HL-60 (cell line): ENCODE results near the gene POLG.

ENCODE experiments used
- DNase-seq, 2 experiments: peaks; one replicate each; pipeline ENCODE4 v3.0.0-alpha.2; 2010 to 2020; ENCODE audit warnings: low read depth in 1 of 2, low spot score in 1 of 2
- H3K27ac ChIP-seq: fragments of 250-450 bp; sonication (Bioruptor Pico); replicated peaks from 2 replicates; pipeline ENCODE4 v1.5.1; 2020; ENCODE audit warnings: mild to moderate bottlenecking, moderate library complexity
- H3K27me3 ChIP-seq: fragments of 250-450 bp; sonication (Bioruptor Pico); 2 replicates; pipeline ENCODE4 v1.5.1; 2021; ENCODE audit warnings: mild to moderate bottlenecking, moderate library complexity; ENCODE audit not compliant: insufficient read depth, poor library complexity, severe bottlenecking
- H3K4me3 ChIP-seq: replicated peaks from 2 replicates; pipeline ENCODE4 v1.5.1; 2011; ENCODE audit warnings: mild to moderate bottlenecking, control low read depth, low read length; ENCODE audit not compliant: insufficient read depth
- GABPA ChIP-seq: IDR thresholded peaks from 2 replicates; pipeline ENCODE4 v1.6.1; 2012; ENCODE audit warnings: low read depth
- POLR2AphosphoS5 ChIP-seq: IDR thresholded peaks from 2 replicates; pipeline ENCODE4 v1.6.1; 2012; ENCODE audit warnings: low read depth
- SPI1 ChIP-seq: IDR thresholded peaks from 2 replicates; pipeline ENCODE4 v1.6.1; 2012; ENCODE audit warnings: low read depth, mild to moderate bottlenecking, borderline replicate concordance
- TF ChIP-seq, protein P1 (sequence below): IDR thresholded peaks from 2 replicates; pipeline ENCODE4 v1.6.1; 2012; ENCODE audit warnings: low read depth; ENCODE audit not compliant: insufficient replicate concordance
- TF ChIP-seq, protein P2 (sequence below): IDR thresholded peaks from one replicate; pipeline ENCODE4 v1.5.1; 2011; ENCODE audit warnings: low read length, control low read depth, inconsistent platforms; ENCODE audit not compliant: insufficient read depth

The POLG gene

DNA sequence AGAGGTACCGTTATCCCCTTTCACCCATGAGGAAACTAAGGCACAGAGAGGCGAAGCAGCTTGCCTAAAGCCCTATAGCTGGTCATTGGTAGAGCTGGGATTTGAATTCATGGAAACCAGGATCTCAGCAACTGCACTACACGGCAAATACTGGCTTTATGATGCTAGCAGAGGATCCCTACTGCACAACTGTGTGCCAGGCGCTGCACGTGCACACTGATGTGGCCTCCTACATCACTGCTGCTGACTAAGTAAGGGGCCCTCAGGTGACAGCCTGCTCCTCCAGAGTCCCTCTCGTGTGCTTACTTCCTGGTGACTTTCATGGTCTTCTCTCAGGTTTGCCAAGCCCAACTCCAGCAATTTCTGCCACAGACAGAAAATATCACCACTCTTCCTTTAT lies 3.4 kb upstream of the POLG start:
- no peak overlapping the region for H3K27ac ChIP-seq
- DNase-seq = no peak
- no peak for TF ChIP-seq POLR2AphosphoS5
- TF ChIP-seq, protein P1, sequence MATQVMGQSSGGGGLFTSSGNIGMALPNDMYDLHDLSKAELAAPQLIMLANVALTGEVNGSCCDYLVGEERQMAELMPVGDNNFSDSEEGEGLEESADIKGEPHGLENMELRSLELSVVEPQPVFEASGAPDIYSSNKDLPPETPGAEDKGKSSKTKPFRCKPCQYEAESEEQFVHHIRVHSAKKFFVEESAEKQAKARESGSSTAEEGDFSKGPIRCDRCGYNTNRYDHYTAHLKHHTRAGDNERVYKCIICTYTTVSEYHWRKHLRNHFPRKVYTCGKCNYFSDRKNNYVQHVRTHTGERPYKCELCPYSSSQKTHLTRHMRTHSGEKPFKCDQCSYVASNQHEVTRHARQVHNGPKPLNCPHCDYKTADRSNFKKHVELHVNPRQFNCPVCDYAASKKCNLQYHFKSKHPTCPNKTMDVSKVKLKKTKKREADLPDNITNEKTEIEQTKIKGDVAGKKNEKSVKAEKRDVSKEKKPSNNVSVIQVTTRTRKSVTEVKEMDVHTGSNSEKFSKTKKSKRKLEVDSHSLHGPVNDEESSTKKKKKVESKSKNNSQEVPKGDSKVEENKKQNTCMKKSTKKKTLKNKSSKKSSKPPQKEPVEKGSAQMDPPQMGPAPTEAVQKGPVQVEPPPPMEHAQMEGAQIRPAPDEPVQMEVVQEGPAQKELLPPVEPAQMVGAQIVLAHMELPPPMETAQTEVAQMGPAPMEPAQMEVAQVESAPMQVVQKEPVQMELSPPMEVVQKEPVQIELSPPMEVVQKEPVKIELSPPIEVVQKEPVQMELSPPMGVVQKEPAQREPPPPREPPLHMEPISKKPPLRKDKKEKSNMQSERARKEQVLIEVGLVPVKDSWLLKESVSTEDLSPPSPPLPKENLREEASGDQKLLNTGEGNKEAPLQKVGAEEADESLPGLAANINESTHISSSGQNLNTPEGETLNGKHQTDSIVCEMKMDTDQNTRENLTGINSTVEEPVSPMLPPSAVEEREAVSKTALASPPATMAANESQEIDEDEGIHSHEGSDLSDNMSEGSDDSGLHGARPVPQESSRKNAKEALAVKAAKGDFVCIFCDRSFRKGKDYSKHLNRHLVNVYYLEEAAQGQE = no peak
- H3K27me3 ChIP-seq = no peaks in the 10 kb centered on the region
- H3K4me3 ChIP-seq = no peak overlapping the region

DNA sequence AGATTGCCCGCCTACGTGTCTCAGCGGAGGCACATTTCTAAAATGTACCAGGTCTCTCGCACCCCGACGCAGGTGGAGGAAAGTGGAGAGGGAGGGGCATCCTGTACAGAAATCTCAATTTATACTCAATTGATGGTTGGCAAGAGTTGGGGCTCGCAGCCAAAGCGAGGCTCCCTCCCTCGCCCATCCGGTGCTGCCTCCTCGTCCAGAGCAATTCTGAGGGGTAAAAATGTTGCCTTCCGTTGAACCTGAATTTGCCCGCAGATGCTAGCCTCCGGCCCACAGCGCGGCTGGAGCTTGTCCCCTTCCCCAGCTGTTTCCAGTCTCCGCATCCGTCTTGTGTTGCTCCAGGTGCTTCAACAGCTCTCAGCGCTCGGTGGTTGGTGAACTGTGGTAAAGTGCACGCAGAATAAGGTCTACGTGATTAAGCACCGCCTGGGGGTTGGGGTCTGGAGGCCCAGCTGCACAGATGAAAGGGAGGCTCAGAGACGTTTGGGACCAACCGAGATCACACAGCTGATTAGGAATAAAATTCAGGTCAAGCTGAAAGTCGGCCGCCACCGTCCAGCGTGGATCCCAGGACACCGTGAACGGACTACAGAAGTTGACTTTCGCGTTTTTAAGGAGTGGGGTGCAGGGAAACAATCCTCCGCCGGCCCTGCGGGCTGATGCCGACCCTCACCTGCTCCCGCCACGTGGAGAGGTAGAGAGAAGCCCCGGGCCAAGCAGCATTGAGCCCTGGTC lies 846 bp upstream of the POLG start:
- peak overlapping the region; percentile 43 for H3K4me3 ChIP-seq
- DNase-seq = peak in 1 of 2 experiments; percentile 72
- H3K27ac ChIP-seq = peak overlapping the region; percentile 15; the same call in 1 of the 2 replicates
- no peaks in the 10 kb centered on the region for H3K27me3 ChIP-seq
- TF ChIP-seq GABPA (no peak), SPI1 (no peak), POLR2AphosphoS5 (no peak)

DNA sequence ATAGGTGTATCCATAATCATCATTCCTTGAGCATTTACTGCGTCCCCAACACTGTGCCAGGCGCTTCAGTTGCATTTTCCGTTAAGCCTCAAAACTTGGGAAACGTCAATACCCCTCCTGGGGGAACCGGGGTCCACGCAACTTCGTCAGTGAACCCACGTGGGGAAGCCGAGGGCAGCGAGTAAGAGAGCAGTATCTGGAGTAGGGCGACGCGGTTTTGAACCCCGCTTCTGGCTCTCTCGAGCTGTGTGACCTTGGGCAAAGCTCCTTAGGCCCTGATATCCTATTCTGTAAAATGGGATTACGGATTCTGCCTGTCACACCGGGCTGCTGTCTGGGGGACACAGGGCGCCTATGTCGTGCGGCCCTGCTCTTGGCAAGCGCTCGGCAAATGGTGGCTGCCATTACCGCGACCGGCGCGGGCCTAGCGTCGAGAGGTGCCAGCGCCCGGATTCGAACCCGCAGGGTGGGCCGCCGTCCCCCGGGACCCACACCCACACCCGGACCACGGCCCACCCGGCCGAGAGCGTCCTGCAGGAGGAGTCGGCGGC lies 590 bp downstream of the POLG start:
- no peak for TF ChIP-seq POLR2AphosphoS5
- TF ChIP-seq GABPA = no peak
- TF ChIP-seq SPI1 = no peak
- TF ChIP-seq, protein P1 = no peak
- TF ChIP-seq, protein P2, sequence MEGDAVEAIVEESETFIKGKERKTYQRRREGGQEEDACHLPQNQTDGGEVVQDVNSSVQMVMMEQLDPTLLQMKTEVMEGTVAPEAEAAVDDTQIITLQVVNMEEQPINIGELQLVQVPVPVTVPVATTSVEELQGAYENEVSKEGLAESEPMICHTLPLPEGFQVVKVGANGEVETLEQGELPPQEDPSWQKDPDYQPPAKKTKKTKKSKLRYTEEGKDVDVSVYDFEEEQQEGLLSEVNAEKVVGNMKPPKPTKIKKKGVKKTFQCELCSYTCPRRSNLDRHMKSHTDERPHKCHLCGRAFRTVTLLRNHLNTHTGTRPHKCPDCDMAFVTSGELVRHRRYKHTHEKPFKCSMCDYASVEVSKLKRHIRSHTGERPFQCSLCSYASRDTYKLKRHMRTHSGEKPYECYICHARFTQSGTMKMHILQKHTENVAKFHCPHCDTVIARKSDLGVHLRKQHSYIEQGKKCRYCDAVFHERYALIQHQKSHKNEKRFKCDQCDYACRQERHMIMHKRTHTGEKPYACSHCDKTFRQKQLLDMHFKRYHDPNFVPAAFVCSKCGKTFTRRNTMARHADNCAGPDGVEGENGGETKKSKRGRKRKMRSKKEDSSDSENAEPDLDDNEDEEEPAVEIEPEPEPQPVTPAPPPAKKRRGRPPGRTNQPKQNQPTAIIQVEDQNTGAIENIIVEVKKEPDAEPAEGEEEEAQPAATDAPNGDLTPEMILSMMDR = no peak
- H3K27ac ChIP-seq = peak overlapping the region; percentile 90
- peak in 1 of 2 experiments; percentile 40 for DNase-seq
- H3K27me3 ChIP-seq = no peaks in the 10 kb centered on the region
- peak overlapping the region; percentile 84 for H3K4me3 ChIP-seq

DNA sequence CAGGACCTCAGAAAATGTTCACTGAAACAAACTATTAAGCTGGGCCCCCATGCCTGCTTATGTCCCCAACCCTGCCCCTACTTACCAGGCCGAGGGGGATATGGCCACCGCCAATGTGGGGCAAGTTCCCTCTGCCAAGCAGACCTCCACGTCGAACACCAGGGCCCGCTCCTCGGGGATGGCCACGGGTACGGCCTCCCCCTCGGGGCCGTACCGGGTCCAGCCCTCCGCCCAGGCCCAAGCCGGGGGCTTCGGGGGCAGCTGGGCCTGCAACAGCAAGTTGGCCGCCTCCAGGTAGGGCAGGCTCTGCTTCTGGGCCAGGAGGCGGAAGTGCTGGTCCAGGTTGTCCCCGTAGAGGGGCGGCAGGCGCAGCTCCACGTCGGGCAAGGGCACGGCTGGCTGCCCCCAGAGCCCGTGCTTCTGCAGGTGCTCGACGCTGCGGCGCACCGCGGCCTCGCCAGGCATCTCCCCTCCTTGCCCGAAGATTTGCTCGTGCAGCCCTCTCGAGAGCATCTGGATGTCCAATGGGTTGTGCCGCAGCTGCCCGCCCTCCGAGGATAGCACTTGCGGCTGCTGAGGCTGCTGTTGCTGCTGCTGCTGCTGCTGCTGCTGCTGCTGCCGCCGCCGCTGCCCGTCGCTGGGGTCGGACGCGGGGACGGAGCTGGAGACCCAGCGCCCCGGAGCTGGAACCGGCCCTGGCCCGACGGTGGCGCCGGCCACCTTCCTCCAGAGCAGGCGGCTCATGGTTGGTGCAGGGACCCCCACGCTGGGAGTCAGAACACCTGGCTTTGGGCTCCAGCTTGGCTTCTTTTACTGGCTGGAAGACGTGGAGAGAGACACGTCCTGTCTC lies 1.4 kb downstream of the POLG start:
- DNase-seq = no peak
- peak overlapping the region; percentile 90 for H3K27ac ChIP-seq
- no peak for TF ChIP-seq SPI1
- TF ChIP-seq, protein P1 = no peak
- TF ChIP-seq, protein P2 = no peak
- no peak for TF ChIP-seq GABPA
- no peak for TF ChIP-seq POLR2AphosphoS5
- H3K4me3 ChIP-seq = peak overlapping the region; percentile 84
- H3K27me3 ChIP-seq = no peaks in the 10 kb centered on the region
